Suprapubic skin (tissue), 4 donors: ENCODE data around the gene FRMD8. TPM values are rescaled to one million over a fixed set of nuclear protein-coding genes. Genes with fewer than 3 reads are reported as not detected.

Source experiments
- DNase-seq, 2 donors: peaks; one replicate each; pipeline ENCODE4 v3.0.0-alpha.2; 2019; ENCODE audit warnings: low spot score in 2 of 2
- H3K27ac ChIP-seq: fragments of 200-600 bp; sonication (generic); one replicate; pipeline ENCODE4 v1.5.1; 2019
- H3K27me3 ChIP-seq: fragments of 200-600 bp; sonication (generic); one replicate; pipeline ENCODE4 v1.5.1; 2019
- H3K36me3 ChIP-seq: fragments of 200-600 bp; sonication (generic); one replicate; pipeline ENCODE4 v1.5.1; 2019
- H3K4me1 ChIP-seq: fragments of 200-600 bp; sonication (generic); one replicate; pipeline ENCODE4 v1.5.1; 2019
- H3K4me3 ChIP-seq: fragments of 200-600 bp; sonication (generic); one replicate; pipeline ENCODE4 v1.5.1; 2019; ENCODE audit warnings: mild to moderate bottlenecking
- H3K9me3 ChIP-seq: fragments of 200-600 bp; sonication (generic); one replicate; pipeline ENCODE4 v1.5.1; 2019
- EP300 ChIP-seq: sonication (generic); formaldehyde crosslinking; IDR thresholded peaks from one replicate; pipeline ENCODE4 v1.6.1; 2017; ENCODE audit warnings: antibody characterized with exemption
- POLR2A ChIP-seq, 2 donors: fragments of 450-650 bp; IDR thresholded peaks; one replicate each; pipeline ENCODE4 v1.6.1; 2017; ENCODE audit warnings: antibody characterized with exemption in 2 of 2, mild to moderate bottlenecking in 2 of 2, moderate library complexity in 2 of 2
- POLR2AphosphoS5 ChIP-seq, 3 donors: sonication (generic); formaldehyde crosslinking; IDR thresholded peaks; one replicate each; pipeline ENCODE4 v1.6.1; 2017; ENCODE audit warnings: antibody characterized with exemption in 3 of 3
- whole genome bisulfite sequencing: methylation state at CpG from one replicate; pipeline ENCODE4 v1.1.5; 2018; 5-methylcytosine and 5-hydroxymethylcytosine counted together
- total RNA-seq, 4 donors: library from RNA; depleted of rRNA; stranded (reverse); fragments of >200 nt; gene quantifications; one replicate each; pipeline ENCODE4 v1.1.0, GENCODE V29; 2016
- TF ChIP-seq, protein P1 (sequence below), 2 donors: fragments of 200-600 bp in 1 of 2; fragments of 450-650 bp in 1 of 2; sonication (generic) in 1 of 2; IDR thresholded peaks; one replicate each; pipeline ENCODE4 v1.5.1; 2016 to 2019; ENCODE audit warnings: antibody characterized with exemption in 2 of 2, mild to moderate bottlenecking in 1 of 2, moderate library complexity in 1 of 2

The FRMD8 gene, protein sequence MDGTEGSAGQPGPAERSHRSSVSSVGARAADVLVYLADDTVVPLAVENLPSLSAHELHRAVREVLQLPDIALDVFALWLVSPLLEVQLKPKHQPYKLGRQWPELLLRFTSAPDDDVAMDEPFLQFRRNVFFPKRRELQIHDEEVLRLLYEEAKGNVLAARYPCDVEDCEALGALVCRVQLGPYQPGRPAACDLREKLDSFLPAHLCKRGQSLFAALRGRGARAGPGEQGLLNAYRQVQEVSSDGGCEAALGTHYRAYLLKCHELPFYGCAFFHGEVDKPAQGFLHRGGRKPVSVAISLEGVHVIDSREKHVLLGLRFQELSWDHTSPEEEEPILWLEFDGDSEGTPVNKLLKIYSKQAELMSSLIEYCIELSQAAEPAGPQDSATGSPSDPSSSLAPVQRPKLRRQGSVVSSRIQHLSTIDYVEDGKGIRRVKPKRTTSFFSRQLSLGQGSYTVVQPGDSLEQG
- 100 to 1,000 TPM in 1 of 4 donors, 10 to 100 TPM in 3; 56.2 to 107 (median 81.5) TPM for total RNA-seq

DNA sequence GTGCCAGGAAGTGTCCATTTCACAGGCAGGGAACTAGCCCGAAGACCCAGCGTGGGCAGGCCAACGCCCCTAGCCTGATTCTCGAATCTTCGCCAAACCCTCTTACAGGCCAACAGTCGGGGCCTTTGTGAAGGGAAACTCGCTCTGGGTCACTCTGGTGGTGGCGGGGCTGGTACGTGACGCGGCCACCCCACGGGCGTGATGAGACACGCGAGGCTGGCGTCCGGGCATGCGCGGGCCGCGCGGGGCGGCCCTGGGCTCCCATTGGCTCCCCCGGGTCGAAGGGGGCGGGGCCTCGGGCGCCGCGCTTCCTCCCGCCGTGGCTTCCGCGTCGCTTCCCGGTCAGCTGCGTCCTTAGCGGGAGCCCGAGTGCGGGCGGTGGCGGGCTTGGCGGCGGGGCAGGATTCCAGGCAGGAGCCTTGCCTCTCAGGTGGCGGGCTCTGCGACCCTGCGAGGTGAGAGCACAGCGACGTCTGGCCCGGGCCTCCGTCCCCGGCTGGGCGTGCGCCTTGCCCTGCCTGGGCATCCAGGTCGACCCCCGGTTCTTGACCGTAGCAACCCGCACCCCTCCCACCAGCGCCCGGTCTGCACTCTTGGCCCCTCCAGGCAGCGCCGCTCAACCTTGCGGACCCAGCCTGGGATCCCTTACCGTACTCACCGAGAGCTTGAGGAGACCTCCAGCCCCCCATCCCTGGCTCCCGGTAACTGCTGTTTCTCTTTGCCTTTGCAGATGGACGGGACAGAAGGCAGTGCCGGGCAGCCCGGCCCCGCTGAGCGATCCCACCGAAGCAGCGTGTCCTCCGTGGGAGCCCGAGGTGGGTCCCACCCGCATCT, at the start of gene FRMD8:
Gene FRMD8, plus strand, starts transcription at position 331 of the 834 bp plus-strand sequence. Its CDS starts 400 bp downstream, at position 731.
- peak; percentile 95 to 97 for DNase-seq
- Histone ChIP-seq H3K36me3 (no peaks in the 10 kb centered on the region), H3K27ac (peak within 1 kb of the TSS; percentile 96), H3K4me3 (peak within 1 kb of the TSS; percentile 74), H3K9me3 (no peaks in the 10 kb centered on the region), H3K27me3 (no peaks in the 10 kb centered on the region), H3K4me1 (peaks cover 95% of the 10 kb centered on the region)
- 0% methylated on average over 15 of the region's 76 CpGs for WGBS
- TF ChIP-seq, protein P1, sequence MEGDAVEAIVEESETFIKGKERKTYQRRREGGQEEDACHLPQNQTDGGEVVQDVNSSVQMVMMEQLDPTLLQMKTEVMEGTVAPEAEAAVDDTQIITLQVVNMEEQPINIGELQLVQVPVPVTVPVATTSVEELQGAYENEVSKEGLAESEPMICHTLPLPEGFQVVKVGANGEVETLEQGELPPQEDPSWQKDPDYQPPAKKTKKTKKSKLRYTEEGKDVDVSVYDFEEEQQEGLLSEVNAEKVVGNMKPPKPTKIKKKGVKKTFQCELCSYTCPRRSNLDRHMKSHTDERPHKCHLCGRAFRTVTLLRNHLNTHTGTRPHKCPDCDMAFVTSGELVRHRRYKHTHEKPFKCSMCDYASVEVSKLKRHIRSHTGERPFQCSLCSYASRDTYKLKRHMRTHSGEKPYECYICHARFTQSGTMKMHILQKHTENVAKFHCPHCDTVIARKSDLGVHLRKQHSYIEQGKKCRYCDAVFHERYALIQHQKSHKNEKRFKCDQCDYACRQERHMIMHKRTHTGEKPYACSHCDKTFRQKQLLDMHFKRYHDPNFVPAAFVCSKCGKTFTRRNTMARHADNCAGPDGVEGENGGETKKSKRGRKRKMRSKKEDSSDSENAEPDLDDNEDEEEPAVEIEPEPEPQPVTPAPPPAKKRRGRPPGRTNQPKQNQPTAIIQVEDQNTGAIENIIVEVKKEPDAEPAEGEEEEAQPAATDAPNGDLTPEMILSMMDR (IDR thresholded peaks at IDR 0.05), result no peak
- TF ChIP-seq EP300, result no peak
- peak in 1 of 2 donors; percentile 84 for TF ChIP-seq POLR2A (IDR thresholded peaks at IDR 0.05)
- peak in 2 of 3 donors; percentile 28 to 58 for TF ChIP-seq POLR2AphosphoS5 (IDR thresholded peaks at IDR 0.05)

DNA sequence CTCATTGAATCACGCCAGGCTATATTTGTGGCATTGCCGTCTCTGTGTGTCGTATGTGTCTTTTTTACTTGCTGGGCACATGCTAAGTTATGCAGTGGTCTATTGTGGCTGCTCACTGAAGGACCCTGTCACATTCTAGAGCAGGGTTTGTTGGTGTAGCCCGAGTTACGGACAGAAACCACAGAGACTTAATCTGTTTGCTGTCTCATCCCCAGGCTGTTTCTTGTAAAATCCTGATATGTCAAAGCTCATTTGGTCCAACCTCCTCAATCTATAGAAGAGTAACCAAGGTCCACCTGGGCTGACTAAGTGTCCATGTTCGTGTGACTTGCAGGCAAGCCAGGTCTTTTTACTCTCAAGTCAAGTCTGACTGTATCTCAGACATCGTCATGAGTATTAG, 47.8 kb upstream of the FRMD8 start:
- 84% methylated on average over 7 of the region's 7 CpGs for WGBS
- no peak for TF ChIP-seq POLR2AphosphoS5 (IDR thresholded peaks at IDR 0.05)
- TF ChIP-seq, protein P1 (IDR thresholded peaks at IDR 0.05), result no peak
- no peak for TF ChIP-seq EP300
- TF ChIP-seq POLR2A (IDR thresholded peaks at IDR 0.05), result no peak
- no peak overlapping the region for H3K4me3 ChIP-seq
- H3K36me3 ChIP-seq, result peaks cover 47% of the 10 kb centered on the region
- H3K4me1 ChIP-seq, result peaks cover 24% of the 10 kb centered on the region
- H3K9me3 ChIP-seq, result no peaks in the 10 kb centered on the region
- no peak overlapping the region for H3K27ac ChIP-seq
- no peak for DNase-seq
- H3K27me3 ChIP-seq, result no peaks in the 10 kb centered on the region

DNA sequence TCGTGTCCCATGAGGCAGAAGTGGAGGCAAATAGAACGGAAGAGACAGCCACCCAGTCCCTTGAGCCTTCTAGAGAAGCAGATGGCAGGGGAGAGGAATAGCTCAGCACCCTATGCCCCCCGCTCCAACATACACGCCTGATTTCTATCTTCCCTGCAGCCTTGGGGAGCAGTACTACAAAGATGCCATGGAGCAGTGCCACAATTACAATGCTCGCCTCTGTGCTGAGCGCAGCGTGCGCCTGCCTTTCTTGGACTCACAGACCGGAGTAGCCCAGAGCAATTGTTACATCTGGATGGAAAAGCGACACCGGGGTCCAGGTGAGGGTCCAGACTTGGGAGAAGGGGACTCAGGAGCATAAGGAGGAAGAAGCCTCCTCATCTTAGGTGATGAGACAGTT, 46.2 kb upstream of the FRMD8 start:
- DNase-seq, result no peak
- Histone ChIP-seq H3K27me3 (no peaks in the 10 kb centered on the region), H3K9me3 (no peaks in the 10 kb centered on the region), H3K4me3 (no peak overlapping the region), H3K36me3 (peaks cover 62% of the 10 kb centered on the region), H3K4me1 (peaks cover 12% of the 10 kb centered on the region), H3K27ac (no peak overlapping the region)
- TF ChIP-seq EP300 (no peak), POLR2A (IDR thresholded peaks at IDR 0.05) (no peak), POLR2AphosphoS5 (IDR thresholded peaks at IDR 0.05) (no peak)
- TF ChIP-seq, protein P1 (IDR thresholded peaks at IDR 0.05), result no peak
- 91% methylated on average over 11 of the region's 11 CpGs for WGBS

DNA sequence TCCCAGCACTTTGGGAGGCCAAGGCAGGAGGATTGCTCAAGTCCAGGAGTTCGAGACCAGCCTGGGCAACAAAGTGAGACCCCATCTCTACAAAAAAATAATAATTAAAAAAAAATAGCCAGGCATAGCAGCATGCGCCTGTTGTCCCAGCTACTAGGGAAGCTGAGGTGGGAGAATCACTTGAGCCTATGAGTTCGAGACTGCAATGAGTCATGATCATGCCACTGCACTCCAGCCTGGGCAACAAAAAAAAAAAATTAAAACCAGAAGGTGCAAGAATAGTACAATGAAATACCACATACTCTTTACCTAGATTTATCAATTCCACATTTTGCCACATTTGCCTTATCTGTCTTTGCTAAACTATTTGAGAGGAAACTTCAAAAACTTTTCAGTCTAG, 44.6 kb upstream of the FRMD8 start:
- 88% methylated on average over 3 of the region's 3 CpGs for WGBS
- H3K27ac ChIP-seq, result no peak overlapping the region
- H3K4me3 ChIP-seq, result no peak overlapping the region
- no peaks in the 10 kb centered on the region for H3K27me3 ChIP-seq
- H3K9me3 ChIP-seq, result no peaks in the 10 kb centered on the region
- peaks cover 3% of the 10 kb centered on the region for H3K4me1 ChIP-seq
- peaks cover 79% of the 10 kb centered on the region for H3K36me3 ChIP-seq
- TF ChIP-seq, protein P1 (IDR thresholded peaks at IDR 0.05), result no peak
- no peak for TF ChIP-seq EP300
- no peak for TF ChIP-seq POLR2AphosphoS5 (IDR thresholded peaks at IDR 0.05)
- TF ChIP-seq POLR2A (IDR thresholded peaks at IDR 0.05), result no peak
- no peak for DNase-seq
